Endothelial cell (in vitro differentiated cells): ENCODE data around the gene RABEP2. TPM values are rescaled to one million over a fixed set of nuclear protein-coding genes. Genes with fewer than 3 reads are reported as not detected.

Experiments
- DNase-seq: peaks from one replicate; pipeline ENCODE4 v3.0.0; 2021; ENCODE audit warnings: low spot score
- H3K27ac Mint-ChIP-seq: one replicate; pipeline ENCODE4 v1.8.0; 2021; ENCODE audit warnings: mixed read lengths, inconsistent platforms; ENCODE audit not compliant: unreplicated experiment
- H3K27me3 Mint-ChIP-seq: one replicate; pipeline ENCODE4 v1.8.0; 2021; ENCODE audit warnings: mild to moderate bottlenecking, moderate library complexity, mixed read lengths, inconsistent platforms; ENCODE audit not compliant: unreplicated experiment
- H3K36me3 Mint-ChIP-seq: one replicate; pipeline ENCODE4 v1.8.0; 2021; ENCODE audit warnings: mild to moderate bottlenecking, low read depth, mixed read lengths, inconsistent platforms; ENCODE audit not compliant: unreplicated experiment
- H3K4me1 Mint-ChIP-seq: one replicate; pipeline ENCODE4 v1.8.0; 2021; ENCODE audit warnings: mild to moderate bottlenecking, mixed read lengths, inconsistent platforms; ENCODE audit not compliant: unreplicated experiment
- H3K4me3 Mint-ChIP-seq: one replicate; pipeline ENCODE4 v1.8.0; 2021; ENCODE audit warnings: mild to moderate bottlenecking, mixed read lengths, inconsistent platforms; ENCODE audit not compliant: unreplicated experiment
- H3K9me3 Mint-ChIP-seq: one replicate; pipeline ENCODE4 v1.8.0; 2021; ENCODE audit warnings: mixed read lengths, inconsistent platforms; ENCODE audit not compliant: unreplicated experiment
- CTCF ChIP-seq: fragments of 200-600 bp; sonication (generic); IDR thresholded peaks from one replicate; pipeline ENCODE4 v1.5.0; 2021; ENCODE audit warnings: antibody characterized with exemption; ENCODE audit not compliant: unreplicated experiment
- total RNA-seq: library from RNA; stranded (reverse); fragmentation: NEBNext Ultra II Directional; extraction: Animal tissue kit (Norgen Biotek cat#: 25700); gene quantifications from one replicate; pipeline ENCODE4 v1.2.1, GENCODE V29; 2021; ENCODE audit not compliant: unreplicated experiment

The RABEP2 gene
- total RNA-seq, 1 donor from 2014 or later, result 16.0 TPM

- TF ChIP-seq CTCF, result no peak
- H3K27me3 Mint-ChIP-seq, result peaks cover 7% of the 10 kb centered on the region
- peak overlapping the region; percentile 98 for H3K4me3 Mint-ChIP-seq
- H3K9me3 Mint-ChIP-seq, result no peaks in the 10 kb centered on the region
- H3K4me1 Mint-ChIP-seq, result peaks cover 11% of the 10 kb centered on the region
- H3K27ac Mint-ChIP-seq, result peak overlapping the region; percentile 97
- DNase-seq, result no peak
- H3K36me3 Mint-ChIP-seq, result peaks cover 4% of the 10 kb centered on the region
Measured at GRCh38 chr16:28925386-28926228, 569 bp upstream of the RABEP2 start.

GRCh38 chr16:28924399-28924761 is 658 bp downstream of the RABEP2 start:
- peaks cover 7% of the 10 kb centered on the region for H3K27me3 Mint-ChIP-seq
- no peak for DNase-seq
- H3K4me3 Mint-ChIP-seq, result peak overlapping the region; percentile 89
- TF ChIP-seq CTCF, result no peak
- peaks cover 11% of the 10 kb centered on the region for H3K4me1 Mint-ChIP-seq
- H3K9me3 Mint-ChIP-seq, result no peaks in the 10 kb centered on the region
- peaks cover 4% of the 10 kb centered on the region for H3K36me3 Mint-ChIP-seq
- no peak overlapping the region for H3K27ac Mint-ChIP-seq

GRCh38 chr16:28923652-28924398 is 1.2 kb downstream of the RABEP2 start:
- Mint-ChIP-seq H3K27ac (peak overlapping the region; percentile 25), H3K4me3 (peak overlapping the region; percentile 89), H3K4me1 (peaks cover 11% of the 10 kb centered on the region), H3K27me3 (peaks cover 7% of the 10 kb centered on the region), H3K9me3 (no peaks in the 10 kb centered on the region), H3K36me3 (peaks cover 4% of the 10 kb centered on the region)
- TF ChIP-seq CTCF, result no peak
- DNase-seq, result no peak

GRCh38 chr16:28923231-28923587 is 1.8 kb downstream of the RABEP2 start:
- no peak for DNase-seq
- H3K9me3 Mint-ChIP-seq, result no peaks in the 10 kb centered on the region
- H3K4me1 Mint-ChIP-seq, result peaks cover 11% of the 10 kb centered on the region
- peak overlapping the region; percentile 89 for H3K4me3 Mint-ChIP-seq
- TF ChIP-seq CTCF, result no peak
- H3K36me3 Mint-ChIP-seq, result peaks cover 4% of the 10 kb centered on the region
- peak overlapping the region; percentile 25 for H3K27ac Mint-ChIP-seq
- H3K27me3 Mint-ChIP-seq, result peaks cover 7% of the 10 kb centered on the region

GRCh38 chr16:28918698-28919097 is 6.3 kb downstream of the RABEP2 start:
- no peak overlapping the region for H3K27ac Mint-ChIP-seq
- H3K27me3 Mint-ChIP-seq, result peaks cover 5% of the 10 kb centered on the region
- H3K36me3 Mint-ChIP-seq, result peaks cover 14% of the 10 kb centered on the region
- DNase-seq, result no peak
- peaks cover 4% of the 10 kb centered on the region for H3K4me1 Mint-ChIP-seq
- H3K9me3 Mint-ChIP-seq, result no peaks in the 10 kb centered on the region
- TF ChIP-seq CTCF, result no peak
- no peak overlapping the region for H3K4me3 Mint-ChIP-seq
